Daoy (cell line): Measurements from ENCODE around the gene SMDT1. TPM values are rescaled to one million over a fixed set of nuclear protein-coding genes. Genes with fewer than 3 reads are reported as not detected.
"Not testable (repeated sequence)": the region's sequence is repeated elsewhere in the genome, so short reads cannot be mapped to it uniquely, and the experiment has no call there.

Experiments
- DNase-seq: peaks from one replicate; pipeline ENCODE4 v3.0.0-alpha.2; 2015; ENCODE audit warnings: low read depth
- total RNA-seq: library from RNA; depleted of rRNA; stranded (reverse); fragments of >200 nt; shearing (Covaris generic); gene quantifications from 2 replicates; pipeline ENCODE4 v1.2.3, GENCODE V29; 2014

The SMDT1 gene
- total RNA-seq, 1 experiment from 2014 or later: 6.5 TPM

DNA sequence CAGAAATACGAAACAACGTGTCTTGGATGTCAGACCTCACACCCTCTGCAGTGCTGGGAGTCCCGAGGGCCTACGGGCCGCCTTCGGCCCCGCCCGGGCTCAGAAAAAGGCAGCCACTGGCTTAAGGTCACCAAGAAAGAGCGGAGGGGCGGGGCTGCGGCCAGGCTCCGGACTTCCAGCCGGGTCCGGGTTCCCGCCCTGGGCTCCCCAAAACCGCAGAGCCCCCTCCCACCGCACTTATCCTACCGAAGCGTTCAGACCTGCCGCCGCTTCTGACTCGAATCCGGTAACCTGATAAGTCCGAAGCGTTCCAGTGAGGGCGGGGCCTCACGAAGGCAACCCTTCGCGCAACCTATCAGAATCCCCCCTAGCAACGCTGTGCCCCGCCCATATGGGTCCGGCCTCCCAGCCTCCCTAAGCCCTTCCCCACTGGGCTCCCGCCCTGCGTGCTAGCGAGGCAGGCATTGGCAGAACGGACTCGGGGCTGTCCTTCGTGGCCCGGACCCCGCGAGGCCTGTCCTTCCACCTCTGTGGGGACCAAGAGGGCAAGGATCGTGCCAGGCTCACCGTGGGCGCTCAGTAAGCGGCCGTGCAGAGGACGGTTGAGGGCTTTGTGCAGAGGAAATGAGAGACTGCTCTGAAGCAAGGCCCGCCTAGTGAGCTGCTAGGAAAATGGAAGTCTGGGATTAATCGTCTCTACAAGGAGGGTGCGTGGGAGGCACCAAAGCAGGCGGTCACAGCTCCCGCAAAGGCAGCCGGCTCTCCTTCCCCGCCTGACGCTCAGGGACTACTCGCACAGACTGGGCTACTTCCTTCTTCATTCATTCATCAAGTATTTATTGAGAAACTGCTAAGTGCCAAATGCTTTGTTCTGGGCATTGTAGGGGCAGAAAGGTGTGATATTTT, 8.7 kb upstream of the SMDT1 start, which contains the start of gene NAGA:
Gene NAGA, minus strand, starts transcription at position 296 of the 906 bp plus-strand sequence. CDS start 515 bp downstream, outside the sequence.
- peak; percentile 97 for DNase-seq

DNA sequence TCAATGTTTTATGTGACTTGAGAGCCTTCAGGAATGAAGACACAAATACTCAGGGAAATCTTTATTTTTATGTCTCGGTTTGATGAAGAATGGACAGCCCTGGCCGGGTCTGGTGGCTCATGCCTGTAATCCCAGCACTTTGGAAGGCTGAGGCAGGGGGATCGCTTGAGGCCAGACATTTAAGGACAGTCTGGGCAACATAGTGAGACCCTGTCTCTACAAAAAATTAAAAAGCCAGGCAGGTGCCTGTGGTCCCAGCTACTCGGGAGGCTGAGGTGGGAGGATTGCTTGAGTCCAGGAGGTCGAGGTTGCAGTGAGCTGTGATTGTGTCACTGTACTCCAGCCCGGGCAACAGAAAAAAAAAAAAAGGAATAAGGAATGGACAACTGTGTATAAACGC, 8.0 kb upstream of the SMDT1 start:
- not testable (repeated sequence) for DNase-seq

DNA sequence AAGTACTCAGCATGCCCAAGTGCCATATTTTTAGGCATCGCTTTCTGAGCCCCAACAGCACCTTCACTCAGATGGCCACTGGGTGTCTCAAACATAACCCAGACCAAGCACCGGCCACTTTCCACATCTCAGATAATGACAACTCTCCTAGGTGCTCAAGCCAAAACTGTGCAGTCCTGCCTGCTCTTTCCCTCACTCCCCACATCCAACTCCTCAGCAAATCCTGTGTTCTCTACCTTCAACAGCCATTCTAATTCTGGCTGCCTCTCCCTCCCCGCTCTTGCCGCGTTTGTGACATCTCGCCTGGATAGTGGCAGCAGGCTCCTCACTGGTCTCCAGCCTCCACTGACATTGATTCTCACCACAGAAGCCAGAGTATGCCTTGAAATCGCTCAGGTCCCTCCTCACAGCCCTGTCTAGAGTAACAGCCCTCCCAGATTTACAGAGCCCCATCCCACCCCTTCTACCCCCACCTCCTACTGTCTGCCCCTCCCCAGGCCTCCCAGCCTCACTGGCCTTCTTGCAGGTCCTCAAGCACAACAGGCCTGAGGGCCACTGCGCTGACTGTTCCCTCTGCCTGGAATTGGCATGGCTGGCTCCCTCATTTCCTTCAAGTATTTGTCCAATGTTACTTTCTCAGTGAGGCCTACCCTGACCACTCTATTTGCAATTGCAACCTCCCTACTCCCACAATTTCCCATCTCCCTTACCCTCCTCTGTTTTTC, 6.7 kb upstream of the SMDT1 start:
- DNase-seq: no peak

DNA sequence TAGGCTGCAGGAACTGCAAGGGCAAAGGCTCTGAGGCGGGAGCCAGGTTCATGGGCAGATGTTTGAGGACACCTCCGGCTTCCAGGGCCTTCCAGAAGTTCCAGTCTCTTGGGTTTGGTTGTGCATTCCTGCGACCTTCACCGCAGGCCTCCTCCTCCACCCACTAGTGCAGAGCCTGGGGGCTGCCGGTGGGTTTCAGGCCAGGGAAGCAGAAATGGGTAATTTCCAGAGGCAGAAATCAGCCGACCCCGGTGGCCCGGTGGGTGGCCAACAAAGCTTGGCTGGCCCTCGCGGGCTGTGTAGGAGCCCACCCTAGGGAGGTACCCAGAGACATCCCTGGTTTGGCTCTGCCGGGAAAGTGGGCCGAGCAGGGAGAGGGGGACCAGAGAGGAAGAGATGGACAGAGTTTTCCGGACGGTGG, 5.9 kb upstream of the SMDT1 start:
- no peak for DNase-seq

DNA sequence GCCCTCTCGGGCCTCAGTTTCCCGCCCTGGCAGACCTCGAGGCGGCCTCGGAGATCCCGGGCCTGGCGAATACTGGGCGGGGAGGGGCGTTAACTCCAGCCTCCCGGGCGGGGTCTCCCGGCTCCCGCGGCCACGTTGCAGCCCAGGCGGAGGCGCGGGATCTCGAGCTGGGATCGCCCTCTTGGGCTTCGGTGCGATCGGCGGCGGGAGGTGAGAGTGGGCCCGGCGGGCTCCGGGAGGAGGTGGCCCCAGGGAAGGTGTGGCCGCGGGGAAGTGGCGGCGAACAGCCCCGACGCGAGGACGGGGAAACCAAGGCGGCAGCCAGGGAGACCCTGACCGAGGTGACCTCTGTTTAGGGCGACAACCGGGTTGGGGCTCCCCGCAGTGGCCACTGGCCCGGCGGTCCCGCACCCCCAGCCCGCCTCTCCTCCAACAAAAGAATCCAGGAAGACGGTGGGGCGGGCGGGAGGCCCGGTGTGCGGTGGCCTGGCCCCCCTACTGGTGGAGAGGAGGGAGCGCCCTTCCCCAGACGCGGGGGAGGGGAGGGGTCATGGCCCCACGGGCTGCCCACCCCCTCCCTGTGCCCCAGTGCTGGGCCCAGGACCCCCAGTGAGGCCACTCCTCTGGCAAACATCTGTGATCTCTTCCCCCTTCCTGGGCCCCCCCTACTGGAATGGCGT, 5.2 kb upstream of the SMDT1 start, which contains the start of gene PHETA2:
Gene PHETA2, plus strand, starts transcription at position 117 of the 680 bp plus-strand sequence. CDS start 3,046 bp downstream, outside the sequence.
- DNase-seq: peak; percentile 64

DNA sequence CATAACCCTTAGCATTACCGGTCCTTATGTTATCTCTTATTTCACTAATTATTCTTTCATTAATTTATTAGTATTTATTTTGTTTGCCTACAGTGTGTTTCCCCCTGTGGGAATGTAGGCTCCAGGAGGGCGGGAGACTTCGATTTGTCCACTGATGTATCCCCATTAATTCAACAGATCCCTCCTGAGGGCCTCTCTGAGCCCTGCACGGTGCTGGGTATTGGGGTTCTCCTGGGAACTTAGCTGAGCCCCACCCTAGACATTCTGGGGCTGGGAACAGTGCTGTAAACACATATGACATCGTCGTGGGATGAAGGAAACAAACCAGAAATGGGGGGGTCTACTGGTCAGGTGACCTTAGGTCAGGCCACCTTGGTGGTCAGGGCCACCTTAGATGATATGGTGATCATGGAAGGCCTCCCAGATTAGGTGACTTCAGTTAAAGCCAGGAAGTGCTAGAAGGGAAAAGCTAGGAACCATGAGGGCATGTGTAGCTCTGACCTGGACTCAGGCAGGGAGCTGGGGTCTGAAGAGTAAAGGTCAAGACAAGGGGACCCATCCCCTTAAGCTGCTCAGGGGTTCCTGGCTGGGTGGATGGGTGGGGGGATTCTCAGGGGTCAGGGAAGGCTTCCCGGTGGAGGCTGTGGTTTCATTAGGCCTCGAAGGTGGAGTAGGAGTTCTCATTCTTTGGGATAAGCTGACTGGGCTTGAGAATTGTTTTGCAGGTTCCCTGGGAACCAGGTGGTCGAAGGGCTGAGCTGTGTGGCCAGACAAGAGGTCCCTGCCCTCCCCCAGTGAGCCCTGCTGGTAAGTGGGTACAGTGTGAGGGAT, 4.4 kb upstream of the SMDT1 start:
- DNase-seq: no peak

DNA sequence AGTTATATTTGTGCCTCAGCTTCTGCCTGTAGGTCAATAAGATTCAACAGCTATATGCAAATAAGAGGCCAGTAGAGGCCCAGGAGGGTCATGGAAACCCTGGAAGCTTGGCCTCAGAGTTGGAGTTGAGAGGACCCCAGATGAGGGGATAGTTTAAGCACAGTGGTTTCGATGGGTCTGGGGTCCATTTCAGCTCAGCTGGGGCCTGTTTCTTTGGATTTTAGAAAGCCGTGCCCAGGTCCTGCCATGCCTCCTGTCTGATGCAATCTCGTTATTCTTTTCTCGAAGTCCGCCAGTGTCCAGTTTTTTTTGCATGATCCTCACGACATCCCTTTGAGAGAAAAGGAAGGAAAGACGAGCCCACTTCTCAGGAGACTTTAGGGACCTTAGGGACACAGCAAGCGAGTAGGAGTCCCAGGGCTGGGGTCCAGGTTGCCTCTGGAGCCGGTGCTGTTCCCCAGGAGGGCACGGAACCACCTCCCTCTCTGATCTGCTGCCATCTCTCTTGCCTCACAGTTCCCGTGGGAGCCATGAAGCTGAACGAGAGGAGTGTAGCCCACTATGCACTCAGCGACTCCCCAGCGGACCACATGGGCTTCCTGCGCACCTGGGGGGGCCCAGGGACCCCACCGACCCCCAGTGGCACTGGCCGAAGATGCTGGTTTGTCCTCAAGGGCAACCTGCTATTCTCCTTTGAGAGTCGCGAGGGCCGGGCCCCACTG, 2.6 kb upstream of the SMDT1 start:
- DNase-seq: no peak

DNA sequence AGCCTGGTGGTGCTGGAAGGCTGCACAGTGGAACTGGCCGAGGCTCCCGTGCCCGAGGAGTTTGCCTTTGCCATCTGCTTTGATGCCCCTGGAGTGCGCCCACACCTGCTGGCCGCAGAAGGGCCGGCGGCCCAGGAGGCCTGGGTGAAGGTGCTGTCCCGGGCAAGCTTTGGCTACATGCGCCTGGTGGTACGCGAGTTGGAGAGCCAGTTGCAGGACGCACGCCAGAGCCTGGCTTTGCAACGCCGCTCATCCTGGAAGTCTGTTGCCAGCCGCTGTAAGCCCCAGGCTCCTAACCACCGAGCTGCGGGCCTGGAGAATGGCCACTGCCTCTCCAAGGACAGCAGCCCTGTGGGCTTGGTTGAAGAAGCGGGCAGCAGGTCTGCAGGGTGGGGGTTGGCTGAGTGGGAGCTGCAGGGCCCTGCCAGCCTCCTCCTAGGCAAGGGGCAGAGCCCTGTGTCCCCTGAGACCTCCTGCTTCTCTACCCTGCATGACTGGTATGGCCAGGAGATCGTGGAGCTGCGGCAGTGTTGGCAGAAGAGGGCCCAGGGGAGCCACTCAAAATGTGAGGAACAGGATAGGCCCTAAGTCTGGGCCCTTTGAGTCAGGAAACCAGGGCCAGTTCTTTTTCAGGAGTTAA, 1.9 kb upstream of the SMDT1 start:
- DNase-seq: no peak

DNA sequence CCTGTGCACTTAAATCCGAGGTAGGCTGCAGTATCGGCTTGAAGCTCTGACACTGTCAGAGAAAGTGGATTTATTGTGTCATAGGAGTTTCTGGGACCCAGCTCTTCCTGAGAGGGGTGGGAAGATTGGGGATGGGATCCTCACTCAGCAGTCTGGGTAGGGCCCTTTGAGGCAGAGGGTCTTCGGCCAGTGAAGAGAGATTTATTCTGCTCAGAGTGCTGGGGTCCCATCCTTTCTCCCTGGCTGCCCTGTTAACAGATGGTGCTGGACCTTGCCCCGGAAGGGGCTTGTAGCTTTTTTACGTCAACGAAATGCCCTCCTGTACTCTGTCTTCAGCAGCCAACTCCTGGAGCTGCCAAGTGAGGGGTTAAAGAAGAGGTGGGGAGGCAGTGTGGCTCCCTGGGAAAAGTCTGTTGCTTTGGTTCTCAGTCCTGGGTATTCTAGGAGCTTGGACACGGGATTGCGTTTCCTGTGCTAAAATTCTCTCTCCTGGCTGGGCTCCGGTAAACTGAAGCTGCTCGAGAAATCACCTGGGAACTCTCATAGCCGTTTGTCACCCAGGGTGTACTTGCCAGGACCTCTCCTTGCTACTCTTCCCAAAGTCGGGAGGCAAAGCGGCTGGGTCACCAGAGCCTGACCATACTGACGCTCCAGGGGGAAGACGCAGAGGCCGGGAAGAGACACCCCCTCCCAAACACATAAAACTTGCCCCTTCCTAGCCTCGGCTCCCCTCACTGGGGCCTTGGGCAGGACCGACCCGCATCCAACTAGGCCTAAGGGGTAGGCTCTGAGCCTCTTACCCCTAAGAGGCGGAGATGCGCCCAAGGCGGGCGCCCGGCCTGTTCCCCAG, 806 bp upstream of the SMDT1 start:
- no peak for DNase-seq

DNA sequence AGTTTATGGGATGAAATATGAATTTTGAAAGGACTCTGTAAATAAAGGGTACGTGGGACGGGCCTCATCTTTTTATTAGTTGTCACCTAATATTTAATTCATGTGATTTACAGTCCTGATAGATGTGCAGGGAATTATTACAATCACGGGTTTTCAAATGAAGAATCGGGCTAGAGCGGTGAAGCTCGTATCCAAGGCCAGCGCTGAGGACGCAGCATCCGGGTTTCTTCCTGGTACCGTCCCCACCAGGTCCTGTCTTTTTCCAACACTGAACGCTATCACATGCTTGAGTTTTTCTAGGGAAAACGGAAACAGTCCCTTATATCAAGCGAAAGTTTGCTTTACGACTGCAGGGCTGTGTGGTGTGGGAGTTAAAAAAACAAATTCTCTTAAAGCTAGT, 787 bp downstream of the SMDT1 start:
- peak; percentile 32 for DNase-seq

DNA sequence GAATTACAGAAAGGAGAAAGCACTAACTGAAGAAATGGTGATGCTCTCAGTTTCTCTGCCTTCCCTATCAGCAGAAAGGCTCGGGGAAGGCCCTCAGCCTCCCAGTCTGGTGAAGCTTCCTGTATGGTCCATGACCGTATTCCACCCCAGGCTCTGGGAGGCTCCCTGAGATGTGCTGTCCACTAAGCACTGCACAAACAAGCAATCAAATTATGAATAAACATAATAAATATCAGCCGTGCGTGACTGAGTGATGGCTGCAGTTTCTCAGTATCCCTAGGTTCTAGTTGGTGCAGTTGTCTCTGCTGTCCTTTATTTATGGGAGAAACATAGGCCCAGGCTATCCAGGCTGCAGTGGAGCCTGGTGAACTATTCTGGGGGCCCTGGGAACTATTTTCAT, 3.6 kb downstream of the SMDT1 start:
- no peak for DNase-seq

DNA sequence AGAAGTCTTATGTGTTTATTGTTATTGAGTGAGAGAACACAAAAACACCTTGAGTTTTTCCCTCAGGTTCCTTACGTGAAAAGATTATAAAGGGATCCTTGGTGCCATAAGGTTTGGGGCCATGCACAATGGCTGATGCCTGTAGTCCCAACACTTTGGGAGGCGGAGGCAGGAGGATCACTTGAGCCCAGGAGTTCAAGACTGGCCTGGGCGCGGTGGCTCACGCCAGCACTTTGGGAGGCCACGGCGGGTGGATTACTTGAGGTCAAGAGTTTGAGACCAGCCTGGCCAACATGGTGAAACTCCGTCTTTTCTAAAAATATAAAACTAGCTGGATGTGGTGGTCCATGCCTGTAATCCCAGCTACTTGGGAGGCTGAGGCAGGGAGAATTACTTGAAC, 5.4 kb downstream of the SMDT1 start:
- no peak for DNase-seq

DNA sequence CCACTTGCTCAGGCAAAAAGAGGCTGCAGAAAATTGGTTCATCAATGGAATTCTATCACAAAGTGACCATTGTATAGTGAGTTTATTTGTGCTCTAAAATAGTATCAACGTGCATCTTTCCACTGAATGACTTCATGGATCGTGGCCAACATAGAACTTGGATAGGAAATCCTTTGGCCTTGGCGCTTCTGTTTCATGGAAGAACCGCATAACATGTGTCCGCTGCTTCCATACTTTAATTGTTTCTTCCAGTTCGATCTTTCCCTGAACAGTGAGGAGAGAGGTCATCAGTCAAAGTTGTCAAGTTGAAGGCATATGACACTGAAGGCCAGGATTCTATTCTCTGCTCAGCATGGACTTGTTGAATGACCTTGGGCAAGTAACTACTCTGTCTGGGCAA, 6.6 kb downstream of the SMDT1 start:
- no peak for DNase-seq

DNA sequence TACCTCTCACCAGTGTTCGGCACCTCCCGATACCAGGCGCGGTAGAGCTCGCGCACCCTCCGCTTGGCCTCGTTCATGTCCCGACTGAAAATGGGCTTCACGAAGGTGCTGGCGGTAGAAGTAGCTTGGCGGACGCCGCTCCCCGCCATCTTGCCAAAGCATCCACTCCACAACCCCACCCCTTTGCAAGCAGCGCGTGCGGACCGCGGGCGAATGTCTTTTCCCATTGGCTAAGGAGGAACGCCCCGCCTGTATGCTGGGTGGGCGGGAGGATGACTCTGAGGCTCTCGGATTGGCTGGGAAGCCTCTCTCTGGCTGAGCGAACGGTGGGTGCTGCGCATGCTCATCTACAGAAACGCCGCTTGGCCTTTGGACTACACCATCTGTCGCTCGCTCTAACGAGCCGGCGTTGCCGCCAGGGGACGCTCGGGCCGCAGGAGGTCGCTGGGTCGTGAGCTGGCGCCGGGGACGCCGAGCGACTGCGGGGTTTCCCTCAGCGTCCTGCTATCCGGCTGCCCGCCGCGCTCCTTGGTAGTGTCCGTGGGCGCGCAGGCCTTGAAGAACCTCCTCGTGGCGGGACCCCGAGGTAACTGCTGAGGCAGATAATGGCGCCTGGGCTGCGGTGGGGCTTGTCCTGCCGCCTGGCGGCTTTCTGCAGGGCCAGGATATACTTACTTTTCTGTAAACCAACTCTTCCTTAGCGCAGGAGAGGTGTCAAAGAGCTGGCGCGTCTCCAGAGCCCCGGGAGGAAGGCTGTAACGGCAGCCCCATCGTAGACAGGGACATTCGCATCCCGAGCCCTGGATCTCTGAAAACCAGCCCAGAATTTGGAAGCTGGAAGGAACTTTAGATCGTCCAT, 11.3 kb downstream of the SMDT1 start, which contains the start of gene NDUFA6:
Gene NDUFA6, minus strand, starts transcription at position 177 of the 859 bp plus-strand sequence. Its CDS starts 28 bp downstream, at position 149.
- peak; percentile 99 for DNase-seq

DNA sequence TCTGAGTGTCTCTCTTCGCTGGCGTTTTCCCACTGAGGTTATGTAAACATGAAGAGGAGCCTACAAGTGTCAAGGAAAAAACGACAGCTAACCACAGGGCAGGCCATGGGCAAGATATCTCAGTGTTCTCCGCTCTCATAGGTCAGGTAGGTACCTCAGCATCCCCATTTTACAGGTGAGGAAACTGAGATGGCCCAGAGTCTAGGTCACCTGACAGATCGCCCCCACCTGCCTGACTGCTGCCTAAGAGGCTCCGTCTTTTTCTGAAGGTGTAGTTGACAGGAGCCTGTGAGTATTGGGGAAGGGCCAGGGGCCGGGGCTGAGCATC, 11.9 kb downstream of the SMDT1 start:
- DNase-seq: no peak

DNA sequence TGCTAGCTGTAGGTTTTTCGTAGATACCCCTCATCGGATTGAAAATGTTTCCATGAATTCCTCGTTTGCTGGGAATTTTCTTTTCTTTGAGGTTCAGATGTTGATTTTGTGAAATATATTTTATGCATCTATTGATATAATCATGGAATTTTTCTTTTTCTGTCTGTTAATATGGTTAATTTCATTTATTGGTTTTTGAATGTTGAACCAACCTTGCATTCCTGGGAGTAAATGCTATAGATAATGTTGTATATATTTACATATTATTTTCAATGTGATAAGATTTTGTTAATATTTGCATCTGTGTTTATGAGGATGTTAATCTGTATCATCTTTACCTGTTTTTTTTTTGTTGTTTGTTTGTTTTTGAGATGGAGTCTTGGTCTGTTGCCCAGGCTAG, 21.7 kb downstream of the SMDT1 start:
- no peak for DNase-seq

DNA sequence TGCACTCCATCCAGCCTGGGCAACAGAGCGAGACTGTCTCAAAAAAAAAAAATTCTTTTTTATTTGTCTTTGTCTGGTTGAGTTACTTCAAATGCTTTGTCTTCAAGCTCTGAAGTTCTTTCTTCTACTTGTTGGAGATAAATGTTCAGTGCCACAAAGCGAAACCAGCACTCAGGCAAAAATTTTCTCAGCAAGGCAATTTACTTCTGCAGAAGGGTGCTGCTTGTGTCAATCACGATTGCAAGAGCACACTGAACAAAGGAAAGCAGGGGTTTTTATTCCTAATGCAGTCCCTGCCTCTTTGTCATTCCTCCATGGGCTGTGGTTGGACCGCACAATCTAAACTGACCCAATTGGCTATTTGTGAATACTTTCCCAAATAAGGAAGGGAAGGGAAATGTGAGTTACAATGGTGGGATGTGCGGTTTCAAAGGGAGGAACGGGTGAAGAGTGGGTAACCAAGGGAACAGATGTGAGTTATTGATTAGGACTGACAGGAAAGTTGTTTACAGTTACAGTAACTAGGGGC, 24.9 kb downstream of the SMDT1 start:
- DNase-seq: not testable (repeated sequence)

DNA sequence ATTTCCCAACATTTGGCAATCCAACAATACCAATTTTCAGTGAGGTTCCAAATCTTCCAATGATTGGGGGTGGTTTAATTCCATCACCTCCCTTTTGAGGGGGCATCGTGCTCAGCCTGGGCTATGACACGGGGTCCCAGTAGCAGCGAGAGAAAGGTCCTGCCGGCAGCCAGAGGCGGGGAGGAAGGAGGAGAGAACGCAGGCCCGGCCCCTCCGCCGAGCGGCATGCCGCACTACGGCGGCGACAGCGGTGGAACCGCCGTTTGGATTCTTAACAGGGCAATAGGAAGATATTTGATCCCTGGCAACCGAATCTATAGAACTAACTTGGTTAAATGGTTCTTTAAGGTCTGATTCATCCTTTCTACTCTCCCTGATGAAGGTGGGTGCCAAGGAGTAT, 29.3 kb downstream of the SMDT1 start:
- DNase-seq: no peak
